Sigmoid colon (tissue), 4 donors: ENCODE results near the gene MCFD2.

Experiments used
- CTCF ChIP-seq, 4 experiments: fragments of 450-650 bp in 3 of 4; fragments of 200-600 bp in 1 of 4; IDR thresholded peaks; one replicate each; pipeline ENCODE4 v1.5.1; 2016 to 2019; ENCODE audit warnings: antibody characterized with exemption in 4 of 4, mild to moderate bottlenecking in 3 of 4, moderate library complexity in 2 of 4
- EP300 ChIP-seq, 4 donors: sonication (generic); formaldehyde crosslinking; IDR thresholded peaks; one replicate each; pipeline ENCODE4 v1.6.1; 2017; ENCODE audit warnings: antibody characterized with exemption in 4 of 4

GRCh38 chr2:46863882-46864281 lies 51.7 kb downstream of the MCFD2 start:
- TF ChIP-seq CTCF (IDR thresholded peaks at IDR 0.05) (no peak), EP300 (IDR thresholded peaks at IDR 0.05) (no peak)
